K562 (cell line): ENCODE data around the gene CDKN2B.

Source experiments
- ESRRA ChIP-seq: fragments of 450-650 bp; IDR thresholded peaks from 2 replicates; pipeline ENCODE4 v1.6.1; 2014; ENCODE audit warnings: low read depth, mild to moderate bottlenecking, moderate library complexity, borderline replicate concordance
- PRMT5 ChIP-seq: sonication (generic); formaldehyde crosslinking; IDR thresholded peaks from 2 replicates; pipeline ENCODE4 v1.5.0; 2020; ENCODE audit warnings: missing genetic modification reagents
- ZNF561 ChIP-seq: fragments of 450-650 bp; formaldehyde crosslinking; conservative IDR thresholded peaks from 2 replicates; pipeline ENCODE4 v1.4.0; 2020; ENCODE audit warnings: mild to moderate bottlenecking, moderate library complexity
- TF ChIP-seq, protein P1 (sequence below): IDR thresholded peaks from 3 replicates; pipeline ENCODE4 v1.6.1; 2011; ENCODE audit warnings: borderline replicate concordance, mild to moderate bottlenecking, moderate library complexity; ENCODE audit not compliant: insufficient read length; ENCODE audit errors: extremely low read depth

DNA sequence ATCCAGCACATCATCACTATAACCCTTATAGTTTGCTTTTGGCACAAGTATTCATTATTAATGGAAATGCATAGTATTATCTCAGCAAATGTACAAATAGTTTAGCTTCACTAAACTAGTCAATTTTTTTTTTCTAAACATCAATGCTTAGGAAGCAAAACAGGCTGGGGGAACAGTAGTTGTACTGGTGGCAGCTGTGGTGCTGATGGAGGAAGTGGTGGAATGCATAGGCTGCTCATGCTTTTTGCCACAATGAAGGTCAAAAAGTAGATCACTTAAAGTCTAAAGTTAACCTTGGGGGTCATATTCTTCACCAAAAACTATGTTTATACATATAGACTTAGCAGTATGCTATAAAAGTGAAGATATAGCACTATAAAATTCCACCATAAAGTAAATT lies 36.3 kb upstream of the CDKN2B start:
- TF ChIP-seq ESRRA (no peak), PRMT5 (no peak), ZNF561 (CRISPR knock-in tag) (no peak)
- TF ChIP-seq, protein P1, sequence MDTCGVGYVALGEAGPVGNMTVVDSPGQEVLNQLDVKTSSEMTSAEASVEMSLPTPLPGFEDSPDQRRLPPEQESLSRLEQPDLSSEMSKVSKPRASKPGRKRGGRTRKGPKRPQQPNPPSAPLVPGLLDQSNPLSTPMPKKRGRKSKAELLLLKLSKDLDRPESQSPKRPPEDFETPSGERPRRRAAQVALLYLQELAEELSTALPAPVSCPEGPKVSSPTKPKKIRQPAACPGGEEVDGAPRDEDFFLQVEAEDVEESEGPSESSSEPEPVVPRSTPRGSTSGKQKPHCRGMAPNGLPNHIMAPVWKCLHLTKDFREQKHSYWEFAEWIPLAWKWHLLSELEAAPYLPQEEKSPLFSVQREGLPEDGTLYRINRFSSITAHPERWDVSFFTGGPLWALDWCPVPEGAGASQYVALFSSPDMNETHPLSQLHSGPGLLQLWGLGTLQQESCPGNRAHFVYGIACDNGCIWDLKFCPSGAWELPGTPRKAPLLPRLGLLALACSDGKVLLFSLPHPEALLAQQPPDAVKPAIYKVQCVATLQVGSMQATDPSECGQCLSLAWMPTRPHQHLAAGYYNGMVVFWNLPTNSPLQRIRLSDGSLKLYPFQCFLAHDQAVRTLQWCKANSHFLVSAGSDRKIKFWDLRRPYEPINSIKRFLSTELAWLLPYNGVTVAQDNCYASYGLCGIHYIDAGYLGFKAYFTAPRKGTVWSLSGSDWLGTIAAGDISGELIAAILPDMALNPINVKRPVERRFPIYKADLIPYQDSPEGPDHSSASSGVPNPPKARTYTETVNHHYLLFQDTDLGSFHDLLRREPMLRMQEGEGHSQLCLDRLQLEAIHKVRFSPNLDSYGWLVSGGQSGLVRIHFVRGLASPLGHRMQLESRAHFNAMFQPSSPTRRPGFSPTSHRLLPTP, result no peak
